Gastrocnemius medialis (tissue), 4 donors: ENCODE measurements around the gene ATG2A.

ENCODE experiments used
- CTCF ChIP-seq, 5 experiments: fragments of 450-650 bp in 3 of 5; fragments of 200-600 bp in 2 of 5; sonication (generic) in 2 of 5; IDR thresholded peaks in 4 of 5; conservative IDR thresholded peaks in 1 of 5; 1 replicate in 4 of 5; 2 replicates in 1 of 5; pipeline ENCODE4 v1.5.1; 2016 to 2019; ENCODE audit warnings: antibody characterized with exemption in 5 of 5, mild to moderate bottlenecking in 3 of 5, moderate library complexity in 3 of 5
- POLR2A ChIP-seq, 2 donors: fragments of 450-650 bp; IDR thresholded peaks; one replicate each; pipeline ENCODE4 v1.6.1; 2017; ENCODE audit warnings: antibody characterized with exemption in 2 of 2, mild to moderate bottlenecking in 2 of 2, moderate library complexity in 2 of 2

- TF ChIP-seq CTCF (IDR thresholded peaks at IDR 0.05 in 4 of 5, conservative IDR thresholded peaks at IDR 0.05 in 1 of 5) (no peak), POLR2A (IDR thresholded peaks at IDR 0.05) (no peak)
Measured at GRCh38 chr11:64882243-64882642, 34.8 kb downstream of the ATG2A start.
